Heart left ventricle (tissue), 13 donors: ENCODE measurements around the gene URAD.

Experiments
- CTCF ChIP-seq, 12 donors: fragments of 200-600 bp; sonication (generic) in 4 of 12; IDR thresholded peaks; one replicate each; pipeline versions ENCODE4 v1.5.0 to v1.8.0; 2018 to 2022; ENCODE audit warnings: antibody characterized with exemption in 12 of 12, mild to moderate bottlenecking in 5 of 12
- POLR2A ChIP-seq, 2 donors: fragments of 450-650 bp; IDR thresholded peaks; one replicate each; pipeline ENCODE4 v1.6.1; 2017; ENCODE audit warnings: antibody characterized with exemption in 2 of 2, mild to moderate bottlenecking in 2 of 2, moderate library complexity in 2 of 2
- donor health status: ischemic (EF 13 %, LVEDD 7.1; RV severe dilation, severe dysfunction).
- donor health status: DM: no; HTN: yes; CAD: no.
- donor health status: DM: no; HTN: no; CAD: no.
- donor health status: ischemic (EF 25% LVEDD 6.9; RV normal size, moderate dysfunction).
- donor health status: ischemic (EF 25% LVEDD 5.7; RV mildly dilated, moderate dysfunction).
- donor health status: ischemic (EF 35%, LVEDD 5.7; RV mildly dilated, moderate dysfunction).
- donor health status: nonischemic (EF 11% LVEDD 7.7; RV severe dilation, severe dysfunction).
- donor health status: DM: yes; HTN: yes; CAD: no.
- donor health status: PGD.
- donor health status: ischemic (EF 29% LVEDD 5.4; RV normal size, mild dysfunction).
- donor health status: nonischemic (EF 23%, LVEDD 6.1; RV moderate dilation, normal function).

- no peak for TF ChIP-seq CTCF (IDR thresholded peaks at IDR 0.05)
- no peak for TF ChIP-seq POLR2A (IDR thresholded peaks at IDR 0.05)
These were observed 23.9 kb upstream of the URAD start for GRCh38 chr13:28012383-28012782.
